ENCODE measurements around the gene ZCWPW1. TPM values are rescaled to one million over a fixed set of nuclear protein-coding genes. Genes with fewer than 3 reads are reported as not detected.

ZCWPW1 gene
- total and polyA plus RNA-seq, 2 of the 13 experiments (the other 11 are each of a cell fraction or from before 2014, with no cell fraction given): 2.4 to 2.5 TPM

- TF ChIP-seq NFIB (CRISPR knock-in tag; IDR thresholded peaks at IDR 0.05; ENCODE audit: borderline replicate concordance) (no peak), SIX4 (CRISPR knock-in tag; IDR thresholded peaks at IDR 0.05) (0 out of 2 replicates have a peak, but pooled peaks have one; percentile 35), THAP7 (CRISPR knock-in tag; IDR thresholded peaks at IDR 0.05) (peak; percentile 67), KDM5B (CRISPR knock-in tag; IDR thresholded peaks at IDR 0.05; ENCODE audit: borderline replicate concordance) (peak; percentile 75; the same call in 1 of the 2 replicates), THAP11 (CRISPR knock-in tag; IDR thresholded peaks at IDR 0.05) (peak; percentile 99), ZNF281 (CRISPR knock-in tag; IDR thresholded peaks at IDR 0.05; ENCODE audit: borderline replicate concordance) (peak; percentile 68; the same call in 1 of the 2 replicates), TBL1XR1 (IDR thresholded peaks at IDR 0.05; ENCODE audit: borderline replicate concordance, low read length, partially characterized antibody) (peak; percentile 57), ZNF512B (CRISPR knock-in tag; IDR thresholded peaks at IDR 0.05; ENCODE audit: borderline replicate concordance) (peak; percentile 30; the same call in 1 of the 2 replicates), KIAA2018 (CRISPR knock-in tag; IDR thresholded peaks at IDR 0.05; ENCODE audit: borderline replicate concordance) (no peak)
These were observed at the start of gene ZCWPW1 (continued) for GRCh38 chr7:100428199-100428966.

All from HepG2 (cell line).